Natural killer cell (primary cell): ENCODE results near the gene SHROOM3. TPM values are rescaled to one million over a fixed set of nuclear protein-coding genes. Genes with fewer than 3 reads are reported as not detected.

Experiments
- ATAC-seq, 3 donors: fragments of 150-1000 bp in 2 of 3; fragments of 200-7000 bp in 1 of 3; cut with Tn5 transposase; 1 replicate in 1 of 3; 2 replicates in 2 of 3; pipeline ENCODE4 v1.10.0; 2021; ENCODE audit warnings: mild to moderate bottlenecking in 2 of 3, moderate library complexity in 2 of 3
- DNase-seq, 2 donors: peaks; one replicate each; pipeline versions ENCODE4 v3.0.0 to v3.0.0-alpha.2; 2013 to 2021; ENCODE audit warnings: mixed read lengths in 1 of 2
- H3K27ac ChIP-seq: one replicate; pipeline ENCODE4 v1.5.1; 2013; ENCODE audit warnings: mild to moderate bottlenecking, low read length
- H3K27me3 ChIP-seq: one replicate; pipeline ENCODE4 v1.6.1; 2013; ENCODE audit warnings: low read length; ENCODE audit not compliant: control insufficient read depth, insufficient read depth
- H3K36me3 ChIP-seq: one replicate; pipeline ENCODE4 v1.6.1; 2013; ENCODE audit warnings: low read length; ENCODE audit not compliant: control insufficient read depth, insufficient read depth
- H3K4me1 ChIP-seq: one replicate; pipeline ENCODE4 v1.6.1; 2013; ENCODE audit warnings: low read length; ENCODE audit not compliant: control insufficient read depth, insufficient read depth
- H3K4me3 ChIP-seq: one replicate; pipeline ENCODE4 v1.5.1; 2013; ENCODE audit warnings: low read length
- H3K9me3 ChIP-seq: one replicate; pipeline ENCODE4 v1.6.1; 2013; ENCODE audit warnings: low read length; ENCODE audit not compliant: control insufficient read depth, insufficient read depth
- H3K27ac Mint-ChIP-seq, 2 donors: one replicate each; pipeline ENCODE4 v1.8.0; 2022; ENCODE audit warnings: mild to moderate bottlenecking in 2 of 2, mixed read lengths in 2 of 2, moderate library complexity in 1 of 2
- H3K27me3 Mint-ChIP-seq, 2 donors: one replicate each; pipeline ENCODE4 v1.8.0; 2022; ENCODE audit warnings: low read depth in 2 of 2, mixed read lengths in 2 of 2
- H3K36me3 Mint-ChIP-seq: one replicate; pipeline ENCODE4 v1.8.0; 2022; ENCODE audit warnings: mixed read lengths
- H3K4me1 Mint-ChIP-seq, 2 donors: one replicate each; pipeline ENCODE4 v1.8.0; 2022; ENCODE audit warnings: mixed read lengths in 2 of 2
- H3K4me3 Mint-ChIP-seq: one replicate; pipeline ENCODE4 v1.8.0; 2022; ENCODE audit warnings: mild to moderate bottlenecking, moderate library complexity, mixed read lengths
- H3K9me3 Mint-ChIP-seq, 2 donors: one replicate each; pipeline ENCODE4 v1.8.0; 2022; ENCODE audit warnings: mixed read lengths in 2 of 2
- CTCF ChIP-seq: fragments of 200-600 bp; IDR thresholded peaks from one replicate; pipeline ENCODE4 v1.8.0; 2022; ENCODE audit warnings: antibody characterized with exemption
- WGBS: methylation state at CpG from one replicate; pipeline ENCODE4 v1.1.7; 2013; ENCODE audit warnings: missing lambda C conversion rate; ENCODE audit not compliant: insufficient coverage; 5-methylcytosine and 5-hydroxymethylcytosine counted together
- intact Hi-C: fragments of 100-400 bp; cut with micrococcal nuclease; formaldehyde crosslinking; loops from one replicate; pipeline ENCODE4 v1.14.2; 2022
- total RNA-seq, 4 donors: library from RNA; stranded (reverse); fragments of 120-200 nt in 1 of 4; gene quantifications; one replicate each; pipeline versions ENCODE4 v1.2.3 to v1.2.4, GENCODE V29; 2013 to 2022

The SHROOM3 gene
- total RNA-seq, 3 donors from 2014 or later (not counting 1 experiment from before 2014, with no cell fraction given), result 0.63 TPM; not detected in 2

DNA sequence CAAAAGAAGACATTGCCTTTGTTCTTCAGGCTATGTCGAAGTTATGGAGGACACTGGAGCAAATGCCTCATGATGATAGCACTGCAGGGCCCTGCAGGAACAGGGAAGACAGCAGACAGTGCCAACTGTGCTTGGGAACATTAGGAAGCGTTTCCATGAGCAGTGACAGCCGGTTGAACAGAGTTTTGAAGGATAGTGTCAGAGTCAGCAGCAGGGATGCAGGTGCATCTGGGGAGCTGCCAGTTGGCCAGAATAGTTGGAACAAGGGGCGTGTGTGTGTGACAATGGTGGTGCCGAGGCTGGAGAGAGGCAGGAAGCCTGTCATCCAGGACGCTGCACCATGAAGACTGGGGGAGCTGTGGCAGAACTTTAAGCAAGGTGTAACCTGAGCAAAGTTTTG, 88.6 kb downstream of the SHROOM3 start:
- no peak overlapping the region for H3K4me3 ChIP-seq
- Mint-ChIP-seq H3K4me3 (no peak overlapping the region), H3K9me3 (no peaks in the 10 kb centered on the region), H3K36me3 (no peaks in the 10 kb centered on the region), H3K4me1 (no peaks in the 10 kb centered on the region), H3K27me3 (peaks cover 0 to 6% of the 10 kb centered on the region in 2 donors), H3K27ac (no peak overlapping the region)
- TF ChIP-seq CTCF, result no peak
- no peaks in the 10 kb centered on the region for H3K9me3 ChIP-seq
- no peak overlapping the region for H3K27ac ChIP-seq
- no peaks in the 10 kb centered on the region for H3K36me3 ChIP-seq
- H3K27me3 ChIP-seq, result no peaks in the 10 kb centered on the region
- H3K4me1 ChIP-seq, result no peaks in the 10 kb centered on the region
- DNase-seq, result no peak
- no peak for ATAC-seq
- intact Hi-C loops, result no loop called here
- WGBS, result 80% methylated on average over 6 of the region's 6 CpGs

DNA sequence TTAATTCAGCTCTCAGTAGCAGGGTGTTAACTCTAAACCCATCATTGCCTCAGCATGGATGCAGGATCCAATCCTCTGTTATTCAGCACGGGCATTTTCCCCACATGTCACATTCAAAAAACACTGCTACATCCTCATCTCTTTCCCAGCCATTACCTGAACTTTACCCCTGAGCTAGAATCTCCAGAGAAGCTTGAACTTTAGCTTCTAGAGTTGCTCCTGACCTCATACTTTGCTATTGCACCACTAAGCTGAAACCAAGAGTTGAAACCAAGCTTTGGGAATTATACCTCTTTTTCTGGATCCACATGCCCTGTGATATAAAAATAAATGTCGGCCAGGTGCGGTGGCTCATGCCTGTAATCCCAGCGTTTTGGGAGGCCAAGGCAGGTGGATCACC, 90.7 kb downstream of the SHROOM3 start:
- no peaks in the 10 kb centered on the region for H3K4me1 Mint-ChIP-seq
- Histone ChIP-seq H3K4me3 (no peak overlapping the region), H3K27me3 (no peaks in the 10 kb centered on the region), H3K27ac (no peak overlapping the region), H3K4me1 (no peaks in the 10 kb centered on the region), H3K36me3 (no peaks in the 10 kb centered on the region), H3K9me3 (no peaks in the 10 kb centered on the region)
- intact Hi-C loops, result no loop called here
- no peak for DNase-seq
- WGBS, result 93% methylated on average over 4 of the region's 4 CpGs
- no peak overlapping the region for H3K27ac Mint-ChIP-seq
- ATAC-seq, result no peak
- H3K27me3 Mint-ChIP-seq, result peaks cover 6 to 10% of the 10 kb centered on the region in 2 donors
- no peak for TF ChIP-seq CTCF
- H3K36me3 Mint-ChIP-seq, result no peaks in the 10 kb centered on the region
- H3K9me3 Mint-ChIP-seq, result no peaks in the 10 kb centered on the region
- no peak overlapping the region for H3K4me3 Mint-ChIP-seq

DNA sequence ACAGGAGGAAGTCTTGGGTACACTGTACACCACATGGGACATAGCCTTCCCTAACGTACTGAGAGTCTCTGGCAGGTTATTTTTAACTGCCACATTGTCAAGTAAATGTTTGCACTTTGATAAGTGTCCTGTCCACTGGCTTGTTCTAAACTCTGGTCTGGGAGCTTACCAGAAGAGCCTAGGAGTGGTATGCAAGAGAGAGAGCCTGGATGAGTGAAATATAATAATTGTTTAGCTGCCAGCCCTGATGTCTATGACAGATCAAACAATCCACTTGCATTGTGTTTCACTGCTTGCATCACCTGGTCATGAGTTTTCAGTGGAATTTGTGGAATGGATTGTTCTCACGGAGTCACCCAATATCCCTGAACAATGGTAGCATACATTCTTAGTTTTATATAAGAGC, 91.6 kb downstream of the SHROOM3 start:
- no peak for TF ChIP-seq CTCF
- Histone ChIP-seq H3K9me3 (no peaks in the 10 kb centered on the region), H3K27ac (no peak overlapping the region), H3K36me3 (no peaks in the 10 kb centered on the region), H3K27me3 (no peaks in the 10 kb centered on the region), H3K4me1 (no peaks in the 10 kb centered on the region), H3K4me3 (no peak overlapping the region)
- Mint-ChIP-seq H3K36me3 (no peaks in the 10 kb centered on the region), H3K4me3 (no peak overlapping the region), H3K27me3 (peaks cover 6 to 10% of the 10 kb centered on the region in 2 donors), H3K4me1 (no peaks in the 10 kb centered on the region), H3K9me3 (no peaks in the 10 kb centered on the region), H3K27ac (no peak overlapping the region)
- no peak for DNase-seq
- intact Hi-C loops, result no loop called here
- no peak for ATAC-seq
- WGBS, result 6% methylated on average over 1 of the region's 2 CpGs

GRCh38 chr4:76527666-76528065, 92.6 kb downstream of the SHROOM3 start:
- TF ChIP-seq CTCF, result no peak
- 80% methylated on average over 4 of the region's 5 CpGs for WGBS
- H3K27me3 ChIP-seq, result no peaks in the 10 kb centered on the region
- no peaks in the 10 kb centered on the region for H3K9me3 ChIP-seq
- no peaks in the 10 kb centered on the region for H3K36me3 ChIP-seq
- no peak overlapping the region for H3K27ac ChIP-seq
- H3K4me3 ChIP-seq, result no peak overlapping the region
- Mint-ChIP-seq H3K4me1 (no peaks in the 10 kb centered on the region), H3K4me3 (no peak overlapping the region), H3K9me3 (no peaks in the 10 kb centered on the region), H3K27ac (no peak overlapping the region), H3K27me3 (peaks cover 6 to 10% of the 10 kb centered on the region in 2 donors), H3K36me3 (no peaks in the 10 kb centered on the region)
- intact Hi-C loops, result no loop called here
- DNase-seq (no peak), ATAC-seq (no peak)
- no peaks in the 10 kb centered on the region for H3K4me1 ChIP-seq
